HG02571 (cell line): Measurements from ENCODE around the gene YWHAG.
A peak's percentile ranks its signal among the peaks of the same experiment; 100 is the strongest.
"Not testable (repeated sequence)": the region's sequence is repeated elsewhere in the genome, so short reads cannot be mapped to it uniquely, and the experiment has no call there.

ENCODE experiments used
- ATAC-seq: cut with Tn5 transposase; IDR thresholded peaks from one replicate; pipeline ENCODE4 v1.9.1; 2021; ENCODE audit warnings: mild to moderate bottlenecking, moderate library complexity; ENCODE audit not compliant: unreplicated experiment

Gene YWHAG

GRCh38 chr7:76326646-76327233 is 32.1 kb downstream of the YWHAG start:
- ATAC-seq, result no peak

- no peak for ATAC-seq
Measured at GRCh38 chr7:76325811-76326210, 33.0 kb downstream of the YWHAG start.

DNA sequence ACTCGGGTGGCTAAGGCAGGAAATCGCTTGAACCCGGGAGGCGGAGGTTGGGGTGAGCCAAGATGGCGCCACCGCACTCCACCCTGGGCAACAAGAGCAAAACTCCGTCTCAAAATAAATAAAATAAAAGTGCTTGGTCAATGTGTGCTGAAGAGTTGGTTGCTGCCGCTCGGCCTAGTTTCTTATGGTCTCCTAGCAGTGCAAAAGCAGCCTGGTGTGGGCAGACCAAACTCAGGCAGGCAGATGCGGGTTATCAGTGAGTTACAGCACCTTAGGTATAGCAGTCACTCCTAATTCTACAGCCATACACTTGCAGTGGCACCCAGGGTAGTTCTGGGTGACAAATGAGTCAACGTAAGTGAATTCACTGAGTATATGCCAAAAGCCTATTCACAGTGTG is 33.7 kb downstream of the YWHAG start:
- no peak for ATAC-seq

GRCh38 chr7:76318488-76319353 is 40.1 kb downstream of the YWHAG start:
- ATAC-seq, result peak; percentile 45

- peak; percentile 90 for ATAC-seq
Measured at GRCh38 chr7:76317782-76318487, 40.9 kb downstream of the YWHAG start.

DNA sequence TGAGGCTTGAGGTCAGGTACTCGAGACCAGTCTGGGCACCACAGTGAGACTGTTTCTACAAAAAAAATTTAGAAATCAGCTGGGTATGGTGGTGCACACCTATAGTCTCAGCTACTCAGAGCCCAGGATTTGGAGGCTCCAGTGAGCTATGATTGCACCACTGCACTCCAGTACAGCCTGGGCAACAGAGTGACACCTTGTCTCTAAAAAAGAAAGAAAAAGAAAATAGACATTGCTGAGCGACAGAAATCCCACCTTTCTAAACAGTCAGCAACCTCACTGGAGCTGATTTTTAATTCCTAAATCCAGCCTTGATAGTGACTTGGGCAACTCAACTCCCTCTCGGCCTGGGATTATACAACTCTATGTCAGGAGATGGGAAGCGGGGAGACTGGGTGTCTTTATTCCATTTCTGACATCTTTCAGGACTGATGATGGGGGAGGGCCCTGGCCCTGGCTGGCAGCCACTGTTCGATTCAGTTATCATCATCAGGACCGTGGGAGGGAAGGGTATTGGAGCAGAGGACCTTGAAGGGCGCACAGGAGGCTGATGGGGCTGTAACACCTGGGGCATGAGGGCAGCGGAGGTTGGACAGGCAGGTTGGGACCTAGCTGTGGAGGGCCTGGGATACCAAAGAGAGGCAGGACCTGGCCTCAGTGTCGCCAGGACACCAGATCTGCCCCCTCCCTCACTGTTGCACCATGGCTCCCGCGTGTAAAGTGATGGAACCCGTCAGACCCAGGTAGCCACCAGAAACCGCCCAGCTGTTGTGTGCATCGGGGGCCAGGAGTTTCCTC is 41.6 kb downstream of the YWHAG start:
- no peak for ATAC-seq

GRCh38 chr7:76315364-76315763 is 43.4 kb downstream of the YWHAG start:
- no peak for ATAC-seq

DNA sequence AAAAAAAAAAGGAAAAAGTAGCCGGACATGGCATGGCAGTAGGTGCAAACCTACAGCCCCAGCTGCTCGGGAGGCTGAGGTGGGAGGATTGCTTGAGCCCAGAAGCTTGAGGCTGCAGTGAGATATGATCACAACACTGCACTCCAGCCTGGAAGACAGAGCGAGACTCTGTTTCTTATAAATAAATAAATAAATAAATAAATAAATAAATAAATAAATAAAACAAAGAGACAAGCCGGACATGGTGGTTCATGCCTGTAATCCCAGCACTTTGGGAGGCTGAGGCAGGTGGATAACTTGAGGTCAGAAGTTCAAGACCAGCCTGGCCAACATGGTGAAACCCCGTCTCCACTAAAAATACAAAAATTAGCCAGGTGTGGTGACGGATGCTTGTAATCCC is 44.1 kb downstream of the YWHAG start:
- not testable (repeated sequence) for ATAC-seq

DNA sequence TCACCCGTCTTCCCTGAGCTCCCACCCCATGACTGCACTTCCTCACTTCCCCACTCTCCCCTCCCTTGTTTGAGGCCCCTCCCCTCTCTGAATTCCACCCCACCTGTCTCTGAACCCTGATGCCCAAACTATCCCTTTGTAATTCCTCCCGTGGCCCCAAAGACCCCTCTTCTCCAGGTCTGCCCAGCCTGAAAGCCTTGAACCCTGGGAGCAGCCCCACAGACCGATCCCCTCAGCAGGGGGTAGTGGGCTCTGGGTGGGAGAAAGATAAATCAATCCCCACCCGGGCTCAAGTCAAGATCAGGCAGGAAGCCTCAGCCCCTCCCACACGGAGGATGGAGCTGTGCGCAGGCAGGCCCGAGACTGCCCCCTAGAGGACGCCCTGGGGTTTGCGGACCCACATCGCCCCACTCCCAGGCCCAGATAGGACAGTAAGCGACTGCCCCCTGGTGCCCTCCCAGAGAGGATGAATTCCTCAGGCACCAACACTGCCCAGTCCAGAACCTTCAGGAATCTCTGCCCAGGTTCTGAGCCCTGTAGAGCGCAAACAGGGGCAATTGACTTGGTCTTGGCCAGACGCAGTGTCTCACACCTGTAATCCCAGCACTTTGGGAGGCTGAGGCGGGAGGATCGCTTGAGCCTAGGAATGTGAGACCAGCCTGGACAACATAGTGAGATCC is 44.6 kb downstream of the YWHAG start:
- peak; percentile 34 for ATAC-seq

DNA sequence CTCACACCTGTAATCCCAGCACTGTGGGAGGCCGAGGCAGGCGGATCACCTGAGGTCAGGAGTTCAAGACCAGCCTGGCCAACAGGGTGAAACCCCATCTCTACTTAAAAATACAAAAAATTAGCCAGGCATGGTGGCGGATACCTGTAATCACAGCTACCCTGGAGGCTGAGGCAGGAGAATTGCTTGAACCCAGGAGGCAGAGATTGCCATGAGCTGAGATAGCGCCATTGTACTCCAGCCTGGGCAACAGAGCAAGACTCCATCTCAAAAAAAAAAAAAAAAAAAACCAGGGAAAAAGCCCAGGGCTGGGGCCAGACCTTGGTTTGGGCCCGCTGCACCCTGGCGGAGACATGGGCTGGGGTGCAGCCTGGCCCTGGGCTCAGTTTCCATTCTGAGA is 47.0 kb downstream of the YWHAG start:
- ATAC-seq, result not testable (repeated sequence)

GRCh38 chr7:76310102-76310957 is 48.5 kb downstream of the YWHAG start:
- no peak for ATAC-seq

GRCh38 chr7:76309341-76310101 is 49.3 kb downstream of the YWHAG start:
- not testable (repeated sequence) for ATAC-seq

GRCh38 chr7:76308874-76309273 is 49.9 kb downstream of the YWHAG start:
- ATAC-seq, result not testable (repeated sequence)

GRCh38 chr7:76304888-76305375 is 53.9 kb downstream of the YWHAG start:
- no peak for ATAC-seq

DNA sequence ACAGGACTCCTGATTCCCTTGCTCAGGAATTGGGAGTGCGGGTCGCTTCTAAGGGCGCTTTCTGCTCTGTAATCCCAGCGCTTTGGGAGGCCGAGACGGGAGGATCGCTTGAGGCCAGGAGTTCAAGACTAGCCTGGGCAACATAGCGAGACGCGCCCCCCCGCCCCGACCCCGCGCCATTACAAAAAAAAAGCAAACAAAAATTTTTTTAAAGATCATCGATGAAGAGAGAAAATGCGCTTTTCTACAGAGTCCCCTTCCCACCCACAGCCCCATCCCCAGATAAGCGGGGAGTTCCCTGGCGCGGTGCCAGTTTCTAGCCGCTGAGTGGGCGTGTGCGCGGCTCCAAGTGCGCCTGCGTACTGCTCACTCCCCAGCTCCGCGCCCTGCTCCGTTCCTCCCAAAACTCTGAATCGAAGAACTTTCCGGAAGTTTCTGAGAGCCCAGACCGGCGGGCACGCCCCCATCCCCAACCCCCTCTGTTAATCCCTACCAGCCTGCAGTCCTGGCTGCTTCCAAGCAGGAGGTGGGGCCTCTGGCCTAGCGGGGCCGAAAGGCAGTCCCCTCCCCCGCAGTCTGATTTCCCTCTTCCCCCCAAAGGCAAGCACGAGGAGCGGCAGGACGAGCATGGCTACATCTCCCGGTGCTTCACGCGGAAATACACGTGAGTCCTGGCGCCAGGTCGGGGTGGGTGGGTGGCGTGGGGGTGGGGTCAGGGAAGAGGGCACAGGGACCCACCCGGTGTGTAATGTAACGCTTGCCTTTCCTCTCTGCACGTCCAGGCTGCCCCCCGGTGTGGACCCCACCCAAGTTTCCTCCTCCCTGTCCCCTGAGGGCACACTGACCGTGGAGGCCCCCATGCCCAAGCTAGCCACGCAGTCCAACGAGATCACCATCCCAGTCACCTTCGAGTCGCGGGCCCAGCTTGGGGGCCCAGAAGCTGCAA is 55.3 kb downstream of the YWHAG start:
- ATAC-seq, result peak; percentile 46

DNA sequence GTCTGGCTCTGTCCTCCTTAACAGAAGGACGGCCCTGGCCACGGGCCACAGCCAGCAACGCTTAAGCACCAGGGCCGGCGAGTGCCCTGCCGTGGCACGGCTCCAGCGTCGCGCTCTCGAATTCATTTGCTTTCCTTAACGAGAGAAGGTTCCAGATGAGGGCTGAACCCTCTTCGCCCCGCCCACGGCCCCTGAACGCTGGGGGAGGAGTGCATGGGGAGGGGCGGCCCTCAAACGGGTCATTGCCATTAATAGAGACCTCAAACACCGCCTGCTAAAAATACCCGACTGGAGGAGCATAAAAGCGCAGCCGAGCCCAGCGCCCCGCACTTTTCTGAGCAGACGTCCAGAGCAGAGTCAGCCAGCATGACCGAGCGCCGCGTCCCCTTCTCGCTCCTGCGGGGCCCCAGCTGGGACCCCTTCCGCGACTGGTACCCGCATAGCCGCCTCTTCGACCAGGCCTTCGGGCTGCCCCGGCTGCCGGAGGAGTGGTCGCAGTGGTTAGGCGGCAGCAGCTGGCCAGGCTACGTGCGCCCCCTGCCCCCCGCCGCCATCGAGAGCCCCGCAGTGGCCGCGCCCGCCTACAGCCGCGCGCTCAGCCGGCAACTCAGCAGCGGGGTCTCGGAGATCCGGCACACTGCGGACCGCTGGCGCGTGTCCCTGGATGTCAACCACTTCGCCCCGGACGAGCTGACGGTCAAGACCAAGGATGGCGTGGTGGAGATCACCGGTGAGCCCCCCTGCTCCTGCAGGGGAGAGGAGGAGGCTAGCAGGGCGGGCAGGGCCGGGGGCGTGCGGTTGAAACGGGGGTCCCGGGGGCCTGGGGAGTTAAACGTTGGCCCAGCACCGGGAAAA is 56.2 kb downstream of the YWHAG start, which contains the start of gene HSPB1:
Gene HSPB1 (plus strand): TSS at position 327 of the 855 bp plus-strand sequence. CDS start 40 bp downstream, at position 367.
- peak; percentile 49 for ATAC-seq
